ENCODE measurements around the gene ZNF41. TPM values are rescaled to one million over a fixed set of nuclear protein-coding genes. Genes with fewer than 3 reads are reported as not detected.

ZNF41 gene
- total and polyA plus RNA-seq, 5 donors = 4.6 to 15.0 (median 14.1) TPM

GRCh38 chrX:47452112-47452511 lies 30.9 kb downstream of the ZNF41 start:
- no peaks in the 10 kb centered on the region for H3K4me1 ChIP-seq (ENCODE audit: control insufficient read depth, insufficient read depth, low read length)

GRCh38 chrX:47448165-47448806 lies 34.7 kb downstream of the ZNF41 start:
- H3K4me1 ChIP-seq (ENCODE audit: control insufficient read depth, insufficient read depth, low read length) = no peaks in the 10 kb centered on the region
- no peaks in the 10 kb centered on the region for H3K9me3 ChIP-seq (ENCODE audit: control insufficient read depth, low read length)
- WGBS = 98% methylated on average over 6 of the region's 6 CpGs
- no peak overlapping the region for H3K4me3 ChIP-seq (ENCODE audit: low read length)
- ATAC-seq = no peak
- H3K27me3 ChIP-seq (ENCODE audit: control insufficient read depth, insufficient read depth) = no peaks in the 10 kb centered on the region
- intact Hi-C loops (cut with DNase I) = no loop called here
- no peak overlapping the region for H3K27ac ChIP-seq (ENCODE audit: low read length)
- DNase-seq = no peak

More at GRCh38 chrX:47452112-47452511, 30.9 kb downstream of the ZNF41 start:
- ATAC-seq = no peak
- intact Hi-C loops (cut with DNase I) = no loop called here
- WGBS = 96% methylated on average over 8 of the region's 8 CpGs
- Histone ChIP-seq H3K9me3 (ENCODE audit: control insufficient read depth, low read length) (no peaks in the 10 kb centered on the region), H3K27me3 (ENCODE audit: control insufficient read depth, insufficient read depth) (no peaks in the 10 kb centered on the region), H3K4me3 (ENCODE audit: low read length) (no peak overlapping the region), H3K27ac (ENCODE audit: low read length) (no peak overlapping the region)
- DNase-seq = no peak

- Histone ChIP-seq H3K4me3 (ENCODE audit: low read length) (no peak overlapping the region), H3K27me3 (ENCODE audit: control insufficient read depth, insufficient read depth) (no peaks in the 10 kb centered on the region), H3K9me3 (ENCODE audit: control insufficient read depth, low read length) (no peaks in the 10 kb centered on the region), H3K27ac (ENCODE audit: low read length) (no peak overlapping the region), H3K4me1 (ENCODE audit: control insufficient read depth, insufficient read depth, low read length) (no peaks in the 10 kb centered on the region)
- no peak for DNase-seq
- intact Hi-C loops (cut with DNase I) = no loop called here
- WGBS = 99% methylated on average over 11 of the region's 11 CpGs
- no peak for ATAC-seq
Observed at GRCh38 chrX:47447607-47448006, 35.4 kb downstream of the ZNF41 start.

GRCh38 chrX:47446971-47447370 lies 36.1 kb downstream of the ZNF41 start:
- no peak overlapping the region for H3K4me3 ChIP-seq (ENCODE audit: low read length)
- 100% methylated on average over 2 of the region's 2 CpGs for WGBS
- ATAC-seq = no peak
- H3K27me3 ChIP-seq (ENCODE audit: control insufficient read depth, insufficient read depth) = no peaks in the 10 kb centered on the region
- intact Hi-C loops (cut with DNase I) = no loop called here
- H3K9me3 ChIP-seq (ENCODE audit: control insufficient read depth, low read length) = no peaks in the 10 kb centered on the region
- no peak for DNase-seq
- no peaks in the 10 kb centered on the region for H3K4me1 ChIP-seq (ENCODE audit: control insufficient read depth, insufficient read depth, low read length)
- no peak overlapping the region for H3K27ac ChIP-seq (ENCODE audit: low read length)

- no peak for ATAC-seq
- no peaks in the 10 kb centered on the region for H3K4me1 ChIP-seq (ENCODE audit: control insufficient read depth, insufficient read depth, low read length)
- no peak overlapping the region for H3K27ac ChIP-seq (ENCODE audit: low read length)
- H3K4me3 ChIP-seq (ENCODE audit: low read length) = no peak overlapping the region
- H3K9me3 ChIP-seq (ENCODE audit: control insufficient read depth, low read length) = no peaks in the 10 kb centered on the region
- WGBS = 98% methylated on average over 2 of the region's 2 CpGs
- no peak for DNase-seq
- H3K27me3 ChIP-seq (ENCODE audit: control insufficient read depth, insufficient read depth) = no peaks in the 10 kb centered on the region
- intact Hi-C loops (cut with DNase I) = no loop called here
Observed at GRCh38 chrX:47446431-47446830, 36.6 kb downstream of the ZNF41 start.

- Histone ChIP-seq H3K9me3 (ENCODE audit: control insufficient read depth, low read length) (no peaks in the 10 kb centered on the region), H3K4me3 (ENCODE audit: low read length) (no peak overlapping the region), H3K27me3 (ENCODE audit: control insufficient read depth, insufficient read depth) (no peaks in the 10 kb centered on the region), H3K4me1 (ENCODE audit: control insufficient read depth, insufficient read depth, low read length) (no peaks in the 10 kb centered on the region), H3K27ac (ENCODE audit: low read length) (no peak overlapping the region)
- WGBS = 95% methylated on average over 5 of the region's 5 CpGs
- no peak for ATAC-seq
- no peak for DNase-seq
- intact Hi-C loops (cut with DNase I) = no loop called here
Observed at GRCh38 chrX:47430925-47431324, 52.1 kb downstream of the ZNF41 start.

GRCh38 chrX:47422444-47422843 lies 60.6 kb downstream of the ZNF41 start:
- intact Hi-C loops (cut with DNase I) = no loop called here
- ATAC-seq = no peak
- Histone ChIP-seq H3K9me3 (ENCODE audit: control insufficient read depth, low read length) (no peaks in the 10 kb centered on the region), H3K4me1 (ENCODE audit: control insufficient read depth, insufficient read depth, low read length) (no peaks in the 10 kb centered on the region), H3K27me3 (ENCODE audit: control insufficient read depth, insufficient read depth) (no peaks in the 10 kb centered on the region), H3K4me3 (ENCODE audit: low read length) (no peak overlapping the region), H3K27ac (ENCODE audit: low read length) (no peak overlapping the region)
- WGBS = 89% methylated on average over 2 of the region's 2 CpGs
- no peak for DNase-seq

GRCh38 chrX:47420962-47421361 lies 62.1 kb downstream of the ZNF41 start:
- ATAC-seq (no peak), DNase-seq (no peak)
- Histone ChIP-seq H3K27ac (ENCODE audit: low read length) (no peak overlapping the region), H3K4me3 (ENCODE audit: low read length) (no peak overlapping the region), H3K4me1 (ENCODE audit: control insufficient read depth, insufficient read depth, low read length) (no peaks in the 10 kb centered on the region), H3K27me3 (ENCODE audit: control insufficient read depth, insufficient read depth) (no peaks in the 10 kb centered on the region), H3K9me3 (ENCODE audit: control insufficient read depth, low read length) (no peaks in the 10 kb centered on the region)
- intact Hi-C loops (cut with DNase I) = no loop called here
- 56% methylated on average over 5 of the region's 5 CpGs for WGBS

GRCh38 chrX:47420265-47420664 lies 62.8 kb downstream of the ZNF41 start:
- ATAC-seq = no peak
- 90% methylated on average over 4 of the region's 4 CpGs for WGBS
- no peak overlapping the region for H3K27ac ChIP-seq (ENCODE audit: low read length)

GRCh38 chrX:47413179-47413594 lies 69.8 kb downstream of the ZNF41 start:
- ATAC-seq (no peak), DNase-seq (no peak)
- H3K27me3 ChIP-seq (ENCODE audit: control insufficient read depth, insufficient read depth) = no peaks in the 10 kb centered on the region
- H3K4me1 ChIP-seq (ENCODE audit: control insufficient read depth, insufficient read depth, low read length) = no peaks in the 10 kb centered on the region
- WGBS = 88% methylated on average over 8 of the region's 8 CpGs
- H3K27ac ChIP-seq (ENCODE audit: low read length) = no peak overlapping the region
- peaks cover 4% of the 10 kb centered on the region for H3K9me3 ChIP-seq (ENCODE audit: control insufficient read depth, low read length)
- no peak overlapping the region for H3K4me3 ChIP-seq (ENCODE audit: low read length)
- intact Hi-C loops (cut with DNase I) = no loop called here

More at GRCh38 chrX:47420265-47420664, 62.8 kb downstream of the ZNF41 start:
- Histone ChIP-seq H3K27me3 (ENCODE audit: control insufficient read depth, insufficient read depth) (no peaks in the 10 kb centered on the region), H3K9me3 (ENCODE audit: control insufficient read depth, low read length) (no peaks in the 10 kb centered on the region), H3K4me3 (ENCODE audit: low read length) (no peak overlapping the region), H3K4me1 (ENCODE audit: control insufficient read depth, insufficient read depth, low read length) (no peaks in the 10 kb centered on the region)
- intact Hi-C loops (cut with DNase I) = no loop called here
- no peak for DNase-seq
